Progenitor cell of endocrine pancreas (in vitro differentiated cells): Measurements from ENCODE around the gene DHRS1. TPM values are rescaled to one million over a fixed set of nuclear protein-coding genes. Genes with fewer than 3 reads are reported as not detected.

Source experiments
- DNase-seq: peaks from one replicate; pipeline ENCODE4 v3.0.0; 2021; ENCODE audit warnings: low spot score; ENCODE audit not compliant: unreplicated experiment
- H3K27ac Mint-ChIP-seq: 2 replicates; pipeline ENCODE4 v1.8.0; 2021; ENCODE audit warnings: mild to moderate bottlenecking, moderate library complexity, mixed read lengths
- H3K27me3 Mint-ChIP-seq: 2 replicates; pipeline ENCODE4 v1.8.0; 2021; ENCODE audit warnings: mixed read lengths
- H3K36me3 Mint-ChIP-seq: 2 replicates; pipeline ENCODE4 v1.8.0; 2022; ENCODE audit warnings: mixed read lengths; ENCODE audit not compliant: insufficient read depth
- H3K4me1 Mint-ChIP-seq: 2 replicates; pipeline ENCODE4 v1.8.0; 2021; ENCODE audit warnings: low read depth, mixed read lengths
- H3K4me3 Mint-ChIP-seq: 2 replicates; pipeline ENCODE4 v1.8.0; 2021; ENCODE audit warnings: low read depth, mild to moderate bottlenecking, moderate library complexity, mixed read lengths
- H3K9me3 Mint-ChIP-seq: 2 replicates; pipeline ENCODE4 v1.8.0; 2021; ENCODE audit warnings: low read depth, mixed read lengths
- total RNA-seq: library from RNA; stranded (reverse); gene quantifications from 2 replicates; pipeline ENCODE4 v1.2.1, GENCODE V29; 2021
- TF ChIP-seq, protein P1 (sequence below): fragments of 200-600 bp; sonication (generic); IDR thresholded peaks from one replicate; pipeline ENCODE4 v1.5.0; 2021; ENCODE audit warnings: antibody characterized with exemption, mild to moderate bottlenecking; ENCODE audit not compliant: unreplicated experiment

DHRS1 gene
- total RNA-seq, 1 donor from 2014 or later: 33.4 TPM

DNA sequence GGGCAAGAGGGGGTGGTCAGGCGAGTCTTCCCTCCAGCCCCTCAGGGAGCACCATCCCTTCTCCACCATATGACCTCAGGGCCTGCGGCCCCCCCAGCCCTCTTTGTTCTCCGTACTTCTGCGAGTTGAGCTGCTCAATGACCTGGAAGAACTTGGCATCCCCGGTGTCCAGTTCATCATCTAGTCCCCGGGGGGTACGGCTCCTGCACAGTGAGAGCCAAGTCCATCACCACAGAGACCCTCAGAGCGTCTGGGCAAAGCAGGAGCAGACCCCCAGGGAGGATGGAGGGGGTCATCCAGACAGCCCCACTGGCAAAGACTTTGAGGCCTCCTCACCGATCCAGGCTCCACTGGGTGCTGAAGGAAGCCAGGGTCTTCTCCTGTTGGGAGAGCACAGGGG, 26.4 kb upstream of the DHRS1 start:
- no peak for DNase-seq
- TF ChIP-seq, protein P1, sequence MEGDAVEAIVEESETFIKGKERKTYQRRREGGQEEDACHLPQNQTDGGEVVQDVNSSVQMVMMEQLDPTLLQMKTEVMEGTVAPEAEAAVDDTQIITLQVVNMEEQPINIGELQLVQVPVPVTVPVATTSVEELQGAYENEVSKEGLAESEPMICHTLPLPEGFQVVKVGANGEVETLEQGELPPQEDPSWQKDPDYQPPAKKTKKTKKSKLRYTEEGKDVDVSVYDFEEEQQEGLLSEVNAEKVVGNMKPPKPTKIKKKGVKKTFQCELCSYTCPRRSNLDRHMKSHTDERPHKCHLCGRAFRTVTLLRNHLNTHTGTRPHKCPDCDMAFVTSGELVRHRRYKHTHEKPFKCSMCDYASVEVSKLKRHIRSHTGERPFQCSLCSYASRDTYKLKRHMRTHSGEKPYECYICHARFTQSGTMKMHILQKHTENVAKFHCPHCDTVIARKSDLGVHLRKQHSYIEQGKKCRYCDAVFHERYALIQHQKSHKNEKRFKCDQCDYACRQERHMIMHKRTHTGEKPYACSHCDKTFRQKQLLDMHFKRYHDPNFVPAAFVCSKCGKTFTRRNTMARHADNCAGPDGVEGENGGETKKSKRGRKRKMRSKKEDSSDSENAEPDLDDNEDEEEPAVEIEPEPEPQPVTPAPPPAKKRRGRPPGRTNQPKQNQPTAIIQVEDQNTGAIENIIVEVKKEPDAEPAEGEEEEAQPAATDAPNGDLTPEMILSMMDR: no peak
- no peak overlapping the region for H3K27ac Mint-ChIP-seq
- H3K36me3 Mint-ChIP-seq: no peaks in the 10 kb centered on the region
- no peaks in the 10 kb centered on the region for H3K9me3 Mint-ChIP-seq
- H3K4me1 Mint-ChIP-seq: no peaks in the 10 kb centered on the region
- no peak overlapping the region for H3K4me3 Mint-ChIP-seq
- peaks cover 50% of the 10 kb centered on the region for H3K27me3 Mint-ChIP-seq

DNA sequence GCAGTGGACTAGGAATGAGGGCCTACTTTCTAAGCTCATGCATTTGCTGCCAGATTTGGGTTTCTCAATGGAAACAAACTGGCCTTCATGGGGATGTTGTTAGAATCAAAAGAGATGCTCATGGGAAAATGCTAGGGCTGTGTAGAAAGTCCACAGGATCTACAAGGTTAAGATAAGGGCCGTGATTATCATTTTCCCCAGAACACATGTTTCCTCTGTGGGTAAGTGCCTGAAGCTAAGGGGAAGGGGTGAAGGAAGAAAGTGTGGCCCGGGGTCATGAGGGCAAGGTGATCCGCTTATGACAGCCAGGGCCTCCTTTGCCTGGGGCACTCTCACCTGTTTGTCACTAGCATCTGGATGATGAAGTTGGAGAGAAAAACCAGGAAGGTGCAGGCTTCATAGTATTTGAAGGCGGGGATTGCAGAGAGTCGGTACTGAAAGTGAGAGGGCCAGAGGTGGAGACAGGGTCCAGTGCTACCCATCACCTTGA, 25.5 kb upstream of the DHRS1 start:
- DNase-seq: no peak
- peaks cover 46% of the 10 kb centered on the region for H3K27me3 Mint-ChIP-seq
- no peaks in the 10 kb centered on the region for H3K9me3 Mint-ChIP-seq
- TF ChIP-seq, protein P1: no peak
- H3K36me3 Mint-ChIP-seq: no peaks in the 10 kb centered on the region
- no peak overlapping the region for H3K27ac Mint-ChIP-seq
- no peaks in the 10 kb centered on the region for H3K4me1 Mint-ChIP-seq
- H3K4me3 Mint-ChIP-seq: no peak overlapping the region

DNA sequence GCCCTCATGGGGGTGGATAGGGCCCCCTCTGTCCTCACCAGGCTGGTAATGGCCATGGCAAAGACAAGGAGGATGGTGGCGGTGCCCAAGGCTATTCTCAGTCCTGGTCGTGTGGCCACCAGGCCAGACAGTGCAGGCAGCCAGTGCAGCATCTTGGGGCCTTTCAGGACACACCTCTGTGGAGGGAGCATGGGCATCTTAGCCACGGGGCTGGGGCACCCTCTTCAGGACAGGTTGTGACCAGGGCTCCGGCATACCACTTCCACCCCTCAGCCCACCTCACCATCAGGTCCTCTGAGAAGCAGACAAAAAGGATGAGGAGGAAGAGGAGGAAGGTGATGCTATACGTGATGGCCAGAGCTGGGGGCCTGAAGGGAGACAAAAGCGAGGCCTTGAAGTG, 24.4 kb upstream of the DHRS1 start:
- peaks cover 48% of the 10 kb centered on the region for H3K27me3 Mint-ChIP-seq
- H3K27ac Mint-ChIP-seq: no peak overlapping the region
- TF ChIP-seq, protein P1: no peak
- H3K4me1 Mint-ChIP-seq: no peaks in the 10 kb centered on the region
- no peaks in the 10 kb centered on the region for H3K36me3 Mint-ChIP-seq
- no peaks in the 10 kb centered on the region for H3K9me3 Mint-ChIP-seq
- H3K4me3 Mint-ChIP-seq: no peak overlapping the region
- DNase-seq: no peak

DNA sequence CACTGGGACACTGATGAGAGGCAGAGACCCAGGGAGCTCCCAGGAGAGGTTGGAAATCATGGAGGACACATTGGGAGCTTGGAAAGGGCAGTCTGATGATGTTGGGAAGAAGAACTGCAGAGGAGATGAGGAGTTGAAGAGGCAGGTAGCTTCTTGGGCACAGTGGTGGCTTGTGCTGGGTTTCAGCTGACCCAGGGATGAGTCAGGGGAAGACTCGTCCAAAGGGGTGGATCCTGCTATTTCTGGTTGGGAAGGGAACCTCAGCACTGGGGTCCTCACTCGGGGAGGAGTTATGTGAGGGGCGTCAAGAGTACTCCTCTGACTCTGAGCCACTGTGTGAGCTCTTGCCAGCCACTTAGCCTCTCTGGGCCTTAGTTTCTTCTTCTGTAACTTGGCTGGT, 23.8 kb upstream of the DHRS1 start:
- TF ChIP-seq, protein P1: no peak
- Mint-ChIP-seq H3K36me3 (no peaks in the 10 kb centered on the region), H3K27ac (no peak overlapping the region), H3K4me1 (no peaks in the 10 kb centered on the region), H3K4me3 (no peak overlapping the region), H3K9me3 (no peaks in the 10 kb centered on the region), H3K27me3 (peaks cover 48% of the 10 kb centered on the region)
- DNase-seq: no peak

DNA sequence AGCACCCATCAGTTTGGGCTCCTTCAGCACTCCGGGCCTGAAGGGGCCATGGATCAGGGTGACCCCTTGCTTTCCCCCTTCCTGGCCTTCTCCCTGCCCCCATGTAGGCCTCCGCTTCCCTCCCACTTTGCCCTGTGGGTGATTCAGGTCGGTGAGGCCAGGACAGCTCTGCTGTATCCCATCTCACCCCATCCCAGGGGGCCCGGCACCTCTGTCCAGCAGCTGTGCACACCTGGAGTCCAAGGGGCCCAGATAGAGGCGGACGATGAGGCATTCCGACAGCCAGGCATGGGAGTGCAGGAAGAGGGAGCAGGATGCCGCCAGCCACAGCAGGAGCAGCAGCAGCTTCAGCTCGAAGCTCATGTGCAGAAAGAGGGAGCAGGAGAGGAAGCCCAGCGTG, 23.1 kb upstream of the DHRS1 start:
- H3K27ac Mint-ChIP-seq: no peak overlapping the region
- H3K4me1 Mint-ChIP-seq: no peaks in the 10 kb centered on the region
- TF ChIP-seq, protein P1: no peak
- no peak for DNase-seq
- H3K27me3 Mint-ChIP-seq: peaks cover 55% of the 10 kb centered on the region
- no peaks in the 10 kb centered on the region for H3K9me3 Mint-ChIP-seq
- no peak overlapping the region for H3K4me3 Mint-ChIP-seq
- H3K36me3 Mint-ChIP-seq: no peaks in the 10 kb centered on the region
